IMR-90 (cell line): ENCODE measurements around the gene TSR3. TPM values are rescaled to one million over a fixed set of nuclear protein-coding genes. Genes with fewer than 3 reads are reported as not detected.

ENCODE experiments used
- ATAC-seq: fragments of 200-7000 bp; cut with Tn5 transposase; 2 replicates; pipeline ENCODE4 v1.9.1; 2020; ENCODE audit warnings: low read depth, mild to moderate bottlenecking, moderate library complexity
- BruUV-seq: library from RNA; stranded (reverse); fragments of 400-500 nt; replicated peaks from 2 replicates; lab custom pipeline; 2021; lab: Mats Ljungman, UMichigan
- CTCF ChIA-PET: fragments of 300-600 bp; formaldehyde crosslinking; extraction: SDS; loops from one replicate; lab custom pipeline; 2021; ENCODE audit warnings: antibody characterized with exemption; lab: Yijun Ruan, JAX
- POLR2A ChIA-PET: fragments of 300-600 bp; sonication (Branson Sonifier 250); formaldehyde crosslinking; loops from one replicate; lab custom pipeline; 2022; ENCODE audit warnings: antibody characterized with exemption; ENCODE audit not compliant: unreplicated experiment; lab: Charles Lee
- DNase-seq: peaks from one replicate; pipeline ENCODE4 v3.0.0; 2013
- H2AFZ ChIP-seq: replicated peaks from 2 replicates; pipeline ENCODE3; 2013; ENCODE audit warnings: low read length, mild to moderate bottlenecking; ENCODE audit not compliant: poor library complexity
- H2AK5ac ChIP-seq: 2 replicates; pipeline ENCODE4 v1.6.1; 2013; ENCODE audit warnings: low read depth, low read length, inconsistent platforms
- H2AK9ac ChIP-seq: replicated peaks from 2 replicates; pipeline ENCODE3; 2013; ENCODE audit warnings: mild to moderate bottlenecking, low read depth, low read length, moderate library complexity; ENCODE audit not compliant: poor library complexity
- H2BK120ac ChIP-seq: 2 replicates; pipeline ENCODE4 v1.6.1; 2013; ENCODE audit warnings: low read depth, low read length, inconsistent platforms
- H2BK15ac ChIP-seq: 3 replicates; pipeline ENCODE4 v1.6.1; 2013; ENCODE audit warnings: low read depth, low read length, inconsistent platforms
- H2BK20ac ChIP-seq: 2 replicates; pipeline ENCODE4 v1.6.1; 2013; ENCODE audit warnings: low read depth, mild to moderate bottlenecking, inconsistent platforms, low read length, moderate library complexity
- H2BK5ac ChIP-seq: 2 replicates; pipeline ENCODE4 v1.6.1; 2013; ENCODE audit warnings: mild to moderate bottlenecking, low read depth, low read length, inconsistent platforms; ENCODE audit not compliant: poor library complexity, severe bottlenecking
- H3K14ac ChIP-seq: replicated peaks from 2 replicates; pipeline ENCODE4 v1.6.1; 2013; ENCODE audit warnings: low read depth, low read length, inconsistent platforms
- H3K18ac ChIP-seq: 2 replicates; pipeline ENCODE4 v1.6.1; 2013; ENCODE audit warnings: low read depth, low read length, control low read depth
- H3K23ac ChIP-seq: 2 replicates; pipeline ENCODE4 v1.6.1; 2013; ENCODE audit warnings: low read depth, low read length, inconsistent platforms
- H3K27ac ChIP-seq: 2 replicates; pipeline ENCODE4 v1.5.1; 2013; ENCODE audit warnings: mild to moderate bottlenecking, control low read depth, low read length; ENCODE audit not compliant: insufficient read depth
- H3K27me3 ChIP-seq: 2 replicates; pipeline ENCODE4 v1.6.1; 2013; ENCODE audit warnings: low read length; ENCODE audit not compliant: control insufficient read depth, insufficient read depth
- H3K36me3 ChIP-seq: 2 replicates; pipeline ENCODE4 v1.6.1; 2013; ENCODE audit warnings: low read length, mixed read lengths; ENCODE audit not compliant: control insufficient read depth, insufficient read depth
- H3K4ac ChIP-seq: 2 replicates; pipeline ENCODE4 v1.6.1; 2013; ENCODE audit warnings: low read depth, low read length, inconsistent platforms
- H3K4me1 ChIP-seq: 2 replicates; pipeline ENCODE4 v1.6.1; 2013; ENCODE audit warnings: low read length, mixed read lengths; ENCODE audit not compliant: control insufficient read depth, insufficient read depth
- H3K4me2 ChIP-seq: 2 replicates; pipeline ENCODE4 v1.6.1; 2013; ENCODE audit warnings: low read depth, mild to moderate bottlenecking, control low read depth, low read length, moderate library complexity
- H3K4me3 ChIP-seq: 2 replicates; pipeline ENCODE4 v1.5.1; 2013; ENCODE audit warnings: low read depth, mild to moderate bottlenecking, control low read depth, low read length, moderate library complexity; ENCODE audit not compliant: insufficient read depth
- H3K56ac ChIP-seq: 2 replicates; pipeline ENCODE4 v1.6.1; 2013; ENCODE audit warnings: low read length, inconsistent platforms; ENCODE audit not compliant: insufficient read depth; ENCODE audit errors: extremely low read depth
- H3K79me1 ChIP-seq, 2 experiments: 2 replicates each; pipeline ENCODE4 v1.6.1; 2013; ENCODE audit warnings: low read length in 2 of 2, inconsistent platforms in 1 of 2, low read depth in 1 of 2
- H3K9ac ChIP-seq: 2 replicates; pipeline ENCODE4 v1.6.1; 2013; ENCODE audit warnings: low read depth, low read length, control low read depth
- H3K9me1 ChIP-seq: 2 replicates; pipeline ENCODE4 v1.6.1; 2013; ENCODE audit warnings: low read length, inconsistent platforms; ENCODE audit not compliant: insufficient read depth
- H3K9me3 ChIP-seq: 2 replicates; pipeline ENCODE4 v1.6.1; 2013; ENCODE audit warnings: low read length; ENCODE audit not compliant: control insufficient read depth, insufficient read depth
- H4K20me1 ChIP-seq: 2 replicates; pipeline ENCODE4 v1.6.1; 2013; ENCODE audit warnings: low read length, inconsistent platforms; ENCODE audit not compliant: insufficient read depth
- H4K5ac ChIP-seq: 2 replicates; pipeline ENCODE4 v1.6.1; 2013; ENCODE audit warnings: mild to moderate bottlenecking, low read depth, low read length, control low read depth
- H4K8ac ChIP-seq, 2 experiments: 2 replicates each; pipeline ENCODE4 v1.6.1; 2013; ENCODE audit warnings: low read depth in 2 of 2, low read length in 2 of 2, control low read depth in 1 of 2, inconsistent platforms in 1 of 2
- H4K91ac ChIP-seq: 2 replicates; pipeline ENCODE4 v1.6.1; 2013; ENCODE audit warnings: low read depth, low read length, inconsistent platforms; ENCODE audit not compliant: insufficient read depth
- MAFK ChIP-seq: IDR thresholded peaks from 2 replicates; pipeline ENCODE4 v1.6.1; 2012; ENCODE audit warnings: low read depth, low read length, improper control_type of control experiment
- RCOR1 ChIP-seq: IDR thresholded peaks from 2 replicates; pipeline ENCODE4 v1.6.1; 2012; ENCODE audit warnings: mild to moderate bottlenecking, low read length, improper control_type of control experiment; ENCODE audit not compliant: insufficient replicate concordance
- RFX5 ChIP-seq: IDR thresholded peaks from 2 replicates; pipeline ENCODE4 v1.8.0; 2012; ENCODE audit warnings: low read depth, mild to moderate bottlenecking, low read length, moderate library complexity
- SMC3 ChIP-seq: fragments of 150-350 bp; IDR thresholded peaks from 2 replicates; pipeline ENCODE4 v1.6.1; 2016; ENCODE audit warnings: low read depth, mild to moderate bottlenecking, antibody characterized with exemption, low read length, moderate library complexity
- WGBS, 2 experiments: methylation state at CpG; one replicate each; pipeline versions ENCODE4 v1.1.5 to v1.1.7; 2013; ENCODE audit warnings: missing lambda C conversion rate in 2 of 2; ENCODE audit not compliant: insufficient read length in 1 of 2; ENCODE audit errors: extremely low coverage in 2 of 2; 5-methylcytosine and 5-hydroxymethylcytosine counted together
- dilution Hi-C: fragments of 300-500 bp; cut with HindIII; formaldehyde crosslinking; loops from one replicate; pipeline ENCODE4 v1.14.3; 2018; ENCODE audit warnings: low sequenced_read_pairs; ENCODE audit not compliant: unreplicated experiment
- in situ Hi-C: fragments of 300-500 bp; cut with MboI; formaldehyde crosslinking; loops from 3 replicates; pipeline ENCODE4 v1.14.3; 2019; ENCODE audit warnings: low sequenced_read_pairs, inconsistent platforms, mixed read lengths
- intact Hi-C: fragments of 100-400 bp; cut with micrococcal nuclease; formaldehyde crosslinking; loops from 2 replicates; pipeline ENCODE4 v1.10.0; 2022
- polyA plus RNA-seq, 3 experiments: library from polyadenylated mRNA; depleted of rRNA; stranded (reverse); fragments of >200 nt; gene quantifications; 2 replicates each; pipeline ENCODE4 v1.2.3, GENCODE V29; 2012; ENCODE audit warnings: low replicate concordance in 1 of 3
- total RNA-seq: library from RNA; depleted of rRNA; stranded (reverse); fragments of >200 nt; gene quantifications from 2 replicates; pipeline ENCODE4 v1.2.3, GENCODE V29; 2012

The TSR3 gene
- total and polyA plus RNA-seq, 2 of the 4 experiments (the other 2 are of a cell fraction) = 38.0 to 52.9 TPM

- no TSS peak for BruUV-seq
- Histone ChIP-seq H3K4me2 (no peak overlapping the region), H3K4me3 (no peak overlapping the region), H4K20me1 (peaks cover 80% of the 10 kb centered on the region), H3K27ac (no peak overlapping the region), H3K27me3 (no peaks in the 10 kb centered on the region), H2BK5ac (no peak overlapping the region), H3K18ac (no peak overlapping the region), H2AFZ (no peak overlapping the region), H3K56ac (no peak overlapping the region), H3K36me3 (peaks cover 49% of the 10 kb centered on the region), H2BK120ac (no peak overlapping the region), H3K4ac (no peak overlapping the region), H2BK15ac (no peak overlapping the region), H3K9ac (no peak overlapping the region), H3K79me1 (peaks cover 3 to 39% of the 10 kb centered on the region in 2 experiments), H3K23ac (peak overlapping the region; percentile 29; the same call in 1 of the 2 replicates), H2BK20ac (no peak overlapping the region), H2AK5ac (no peak overlapping the region), H3K4me1 (peaks cover 15% of the 10 kb centered on the region), H4K5ac (no peak overlapping the region), H4K8ac (no peak overlapping the region), H3K9me3 (no peaks in the 10 kb centered on the region), H3K14ac (no peak overlapping the region), H4K91ac (no peak overlapping the region), H2AK9ac (no peak overlapping the region), H3K9me1 (peaks cover 12% of the 10 kb centered on the region)
- WGBS, 2 experiments = 90% methylated on average over 12 of the region's 15 CpGs; no CpG with 5 or more reads in 1 of the 2 experiments
- intact Hi-C loops = no loop called here
- ChIA-PET POLR2A (no interaction called here), CTCF (no interaction called here)
- DNase-seq = no peak
- in situ Hi-C loops = no loop called here
- TF ChIP-seq RFX5 (no peak), MAFK (no peak), SMC3 (no peak), RCOR1 (no peak)
- dilution Hi-C loops = no loop called here
- no peak for ATAC-seq
Measured at GRCh38 chr16:1312903-1313302, 38.8 kb downstream of the TSR3 start.
